Skeletal muscle satellite cell (primary cell): ENCODE data around the gene CFAP100.

Experiments used
- H3K27me3 ChIP-seq: 2 replicates; pipeline ENCODE4 v1.7.0; 2013; ENCODE audit warnings: low read length; ENCODE audit not compliant: control insufficient read depth, insufficient read depth
- H3K36me3 ChIP-seq: 2 replicates; pipeline ENCODE4 v1.7.0; 2013; ENCODE audit warnings: mild to moderate bottlenecking, control low read depth, low read length; ENCODE audit not compliant: insufficient read depth
- H3K4me1 ChIP-seq: 2 replicates; pipeline ENCODE4 v1.7.0; 2013; ENCODE audit warnings: low read length; ENCODE audit not compliant: control insufficient read depth, insufficient read depth
- H3K4me2 ChIP-seq: 2 replicates; pipeline ENCODE4 v1.7.0; 2013; ENCODE audit warnings: mild to moderate bottlenecking, low read length
- H3K4me3 ChIP-seq: 2 replicates; pipeline ENCODE4 v1.7.0; 2013; ENCODE audit warnings: low read length
- H3K9ac ChIP-seq: 2 replicates; pipeline ENCODE4 v1.7.0; 2013; ENCODE audit warnings: mild to moderate bottlenecking, low read depth, low read length, moderate library complexity
- H3K9me3 ChIP-seq: replicated peaks from 2 replicates; pipeline ENCODE4 v1.7.0; 2013; ENCODE audit warnings: mild to moderate bottlenecking, control low read depth, low read length

Gene CFAP100

DNA sequence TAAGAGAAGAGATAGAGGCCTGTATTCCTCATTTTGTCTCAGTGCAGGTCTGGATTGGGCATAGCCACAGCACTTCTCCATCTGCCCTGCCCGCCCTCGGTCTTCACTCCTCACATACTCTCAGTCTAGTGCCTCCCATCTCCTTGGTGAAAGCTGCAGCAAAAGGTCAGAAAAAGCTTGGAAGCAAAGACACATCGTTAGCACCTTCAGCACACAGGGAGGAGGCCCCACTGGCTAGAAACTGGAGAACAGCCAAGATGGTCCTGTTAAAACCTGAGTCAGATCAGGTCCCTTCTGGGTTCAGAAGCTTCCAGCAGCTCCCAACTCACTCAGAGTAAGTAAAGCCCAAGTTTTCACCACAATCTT is 35.9 kb upstream of the CFAP100 start:
- Histone ChIP-seq H3K4me3 (no peak overlapping the region), H3K27me3 (peaks cover 54% of the 10 kb centered on the region), H3K4me2 (no peak overlapping the region), H3K36me3 (no peaks in the 10 kb centered on the region), H3K4me1 (peaks cover 17% of the 10 kb centered on the region), H3K9ac (no peak overlapping the region), H3K9me3 (peaks cover 9% of the 10 kb centered on the region)

DNA sequence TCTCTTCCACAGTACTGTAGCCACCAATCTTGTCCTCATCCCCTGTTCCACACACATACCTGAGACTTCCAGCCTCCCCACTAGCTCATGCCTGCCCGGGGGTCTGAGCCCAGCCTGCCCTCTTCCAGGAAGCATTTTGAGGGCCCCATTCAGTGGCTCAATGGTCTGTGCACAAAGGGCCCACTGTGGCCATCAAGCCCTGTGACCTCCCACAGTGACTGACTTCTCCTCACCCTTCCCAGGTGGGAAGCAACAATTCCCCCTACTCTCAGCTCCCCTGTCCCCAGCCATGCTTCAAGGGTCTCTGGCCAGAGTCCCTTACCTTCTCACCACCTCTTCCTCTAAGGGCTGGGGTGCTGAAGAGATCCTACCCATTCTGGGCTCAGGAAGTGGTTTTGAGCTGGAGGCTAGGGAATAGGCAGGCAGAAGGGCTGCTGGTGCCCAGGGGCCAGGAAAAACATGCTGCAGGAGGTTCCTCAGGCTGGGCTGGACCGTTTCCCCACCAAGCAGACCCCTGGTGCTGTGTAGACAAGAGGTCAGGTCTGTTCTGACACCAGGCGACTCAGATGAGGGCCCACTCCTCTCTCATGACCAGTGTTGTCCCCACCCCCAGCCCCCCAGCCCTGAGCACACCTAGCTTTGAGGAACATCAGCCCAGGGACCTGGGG is 34.5 kb upstream of the CFAP100 start:
- Histone ChIP-seq H3K27me3 (peaks cover 64% of the 10 kb centered on the region), H3K4me2 (no peak overlapping the region), H3K9me3 (peaks cover 9% of the 10 kb centered on the region), H3K4me3 (no peak overlapping the region), H3K36me3 (no peaks in the 10 kb centered on the region), H3K4me1 (peaks cover 15% of the 10 kb centered on the region), H3K9ac (no peak overlapping the region)

DNA sequence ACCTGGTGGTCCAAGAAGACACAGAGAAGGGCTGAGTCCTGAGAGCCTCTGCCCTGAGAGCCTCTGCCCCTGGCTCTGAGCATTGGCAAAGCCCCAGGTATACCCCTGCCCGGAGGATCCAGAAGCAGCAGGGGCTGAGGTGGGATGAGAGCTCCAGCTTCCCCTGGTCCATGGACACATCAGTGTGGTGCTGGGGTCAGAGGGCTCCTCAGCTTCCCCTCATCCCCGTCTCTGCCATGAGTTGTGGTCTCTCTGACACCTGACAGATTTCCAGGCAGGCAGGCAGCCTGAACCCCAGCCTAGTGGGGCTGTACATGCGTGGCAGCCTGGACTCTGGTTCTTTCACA is 34.0 kb upstream of the CFAP100 start:
- Histone ChIP-seq H3K36me3 (no peaks in the 10 kb centered on the region), H3K4me3 (no peak overlapping the region), H3K4me2 (no peak overlapping the region), H3K4me1 (peaks cover 11% of the 10 kb centered on the region), H3K9me3 (peaks cover 9% of the 10 kb centered on the region), H3K27me3 (peaks cover 68% of the 10 kb centered on the region), H3K9ac (no peak overlapping the region)

DNA sequence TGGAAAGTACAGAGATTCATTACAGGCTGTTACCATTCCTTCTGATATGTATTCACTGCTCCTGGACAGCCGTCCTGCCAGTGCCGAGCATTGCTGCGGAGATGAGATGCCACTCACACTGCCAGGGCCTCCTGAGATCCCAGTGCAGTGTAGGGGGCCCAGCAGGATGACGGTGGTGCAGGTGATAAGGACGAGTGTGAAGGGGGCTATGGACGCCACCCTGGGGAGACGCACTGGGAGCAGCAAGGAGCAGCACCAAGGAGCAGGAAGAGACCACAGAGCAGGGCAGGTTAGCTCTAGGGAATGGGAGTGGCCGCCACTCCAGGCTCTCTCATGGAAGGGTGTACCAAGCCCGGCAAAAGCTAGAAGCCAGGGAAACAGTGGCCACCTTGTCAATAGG is 33.5 kb upstream of the CFAP100 start:
- peaks cover 7% of the 10 kb centered on the region for H3K4me1 ChIP-seq
- H3K4me3 ChIP-seq, result no peak overlapping the region
- H3K36me3 ChIP-seq, result no peaks in the 10 kb centered on the region
- peaks cover 9% of the 10 kb centered on the region for H3K9me3 ChIP-seq
- H3K27me3 ChIP-seq, result peaks cover 69% of the 10 kb centered on the region
- no peak overlapping the region for H3K4me2 ChIP-seq
- no peak overlapping the region for H3K9ac ChIP-seq

GRCh38 chr3:126364130-126364695 is 30.5 kb upstream of the CFAP100 start:
- Histone ChIP-seq H3K36me3 (no peaks in the 10 kb centered on the region), H3K4me1 (no peaks in the 10 kb centered on the region), H3K9me3 (peaks cover 4% of the 10 kb centered on the region), H3K4me2 (no peak overlapping the region), H3K9ac (no peak overlapping the region), H3K4me3 (no peak overlapping the region), H3K27me3 (peaks cover 69% of the 10 kb centered on the region)

- H3K9ac ChIP-seq, result no peak overlapping the region
- H3K4me2 ChIP-seq, result no peak overlapping the region
- H3K9me3 ChIP-seq, result no peaks in the 10 kb centered on the region
- no peak overlapping the region for H3K4me3 ChIP-seq
- H3K36me3 ChIP-seq, result no peaks in the 10 kb centered on the region
- no peaks in the 10 kb centered on the region for H3K4me1 ChIP-seq
- H3K27me3 ChIP-seq, result peaks cover 63% of the 10 kb centered on the region
These were observed 29.9 kb upstream of the CFAP100 start for GRCh38 chr3:126364731-126365301.

GRCh38 chr3:126365351-126366277 is 29.1 kb upstream of the CFAP100 start:
- H3K9ac ChIP-seq, result no peak overlapping the region
- peaks cover 55% of the 10 kb centered on the region for H3K27me3 ChIP-seq
- no peaks in the 10 kb centered on the region for H3K4me1 ChIP-seq
- no peaks in the 10 kb centered on the region for H3K9me3 ChIP-seq
- H3K4me3 ChIP-seq, result no peak overlapping the region
- H3K4me2 ChIP-seq, result no peak overlapping the region
- no peaks in the 10 kb centered on the region for H3K36me3 ChIP-seq

DNA sequence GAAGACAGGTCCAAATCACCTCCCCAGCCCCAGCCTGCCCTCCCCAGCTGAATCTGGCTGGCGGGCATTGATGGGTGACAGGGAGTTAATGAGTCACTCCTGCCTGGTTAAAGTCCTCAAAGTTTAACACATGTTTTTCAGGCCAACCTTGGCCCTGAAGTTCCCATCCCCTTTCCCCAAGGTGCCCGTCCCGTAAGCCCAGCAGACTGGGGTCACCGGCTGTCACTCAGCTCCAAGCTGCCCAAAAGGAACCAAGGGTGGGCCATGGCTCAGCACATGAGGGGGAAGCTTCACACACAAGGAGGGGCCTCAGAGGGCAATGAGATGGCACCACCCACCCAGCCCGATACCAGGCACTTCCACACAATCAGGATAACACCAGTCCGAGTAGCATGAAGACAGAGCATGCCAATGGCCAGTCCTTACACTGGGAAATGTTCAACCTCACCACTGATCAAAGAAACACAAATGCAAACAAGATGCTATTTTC is 27.3 kb upstream of the CFAP100 start:
- Histone ChIP-seq H3K9ac (no peak overlapping the region), H3K9me3 (no peaks in the 10 kb centered on the region), H3K4me3 (no peak overlapping the region), H3K27me3 (peaks cover 42% of the 10 kb centered on the region), H3K4me2 (no peak overlapping the region), H3K4me1 (no peaks in the 10 kb centered on the region), H3K36me3 (no peaks in the 10 kb centered on the region)

DNA sequence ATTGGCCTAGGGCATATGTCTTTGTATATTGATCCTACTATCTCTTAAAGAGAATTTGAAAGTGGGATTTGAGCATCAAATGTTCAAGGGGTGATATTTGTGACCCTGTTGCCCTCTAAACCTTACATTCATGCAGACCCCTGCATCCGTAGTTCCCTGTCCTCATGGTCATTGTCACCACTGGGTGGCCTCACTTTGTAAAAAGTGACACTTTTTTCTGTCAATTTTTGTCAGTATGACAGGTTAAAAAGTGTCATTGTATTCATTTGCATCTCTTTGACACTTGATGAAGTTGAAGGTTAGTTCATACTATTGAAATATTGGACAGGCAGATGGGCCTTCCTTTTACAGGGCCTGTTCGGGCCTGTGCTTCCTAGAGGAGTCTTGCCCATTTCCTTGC is 25.2 kb upstream of the CFAP100 start:
- no peaks in the 10 kb centered on the region for H3K9me3 ChIP-seq
- peaks cover 31% of the 10 kb centered on the region for H3K27me3 ChIP-seq
- H3K4me1 ChIP-seq, result no peaks in the 10 kb centered on the region
- H3K4me3 ChIP-seq, result no peak overlapping the region
- no peaks in the 10 kb centered on the region for H3K36me3 ChIP-seq
- H3K9ac ChIP-seq, result no peak overlapping the region
- H3K4me2 ChIP-seq, result no peak overlapping the region

DNA sequence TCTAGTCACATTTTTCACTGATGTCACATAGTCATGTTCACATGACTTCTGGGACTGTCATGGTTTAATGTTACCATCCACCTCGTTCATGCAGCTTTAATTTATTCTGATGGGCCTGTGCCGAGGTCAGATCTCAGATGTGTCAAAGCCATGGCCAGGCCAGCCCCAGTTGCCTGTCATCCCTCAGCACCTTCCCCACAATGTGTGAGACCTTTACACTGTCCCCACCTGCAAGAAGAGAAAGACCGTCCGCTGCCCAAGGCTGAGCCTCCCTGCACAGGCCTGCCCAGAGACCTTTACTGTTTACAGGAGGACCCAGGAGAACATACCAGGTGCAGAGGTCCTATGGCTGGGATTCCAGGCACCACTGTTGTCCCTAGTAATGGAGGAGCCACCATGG is 24.7 kb upstream of the CFAP100 start:
- no peak overlapping the region for H3K4me2 ChIP-seq
- H3K9ac ChIP-seq, result no peak overlapping the region
- H3K9me3 ChIP-seq, result no peaks in the 10 kb centered on the region
- peaks cover 30% of the 10 kb centered on the region for H3K27me3 ChIP-seq
- no peak overlapping the region for H3K4me3 ChIP-seq
- H3K4me1 ChIP-seq, result no peaks in the 10 kb centered on the region
- no peaks in the 10 kb centered on the region for H3K36me3 ChIP-seq

GRCh38 chr3:126370606-126371005 is 24.1 kb upstream of the CFAP100 start:
- no peak overlapping the region for H3K4me3 ChIP-seq
- H3K36me3 ChIP-seq, result no peaks in the 10 kb centered on the region
- H3K27me3 ChIP-seq, result peaks cover 25% of the 10 kb centered on the region

More at GRCh38 chr3:126370606-126371005, 24.1 kb upstream of the CFAP100 start:
- Histone ChIP-seq H3K9me3 (no peaks in the 10 kb centered on the region), H3K4me2 (no peak overlapping the region), H3K9ac (no peak overlapping the region), H3K4me1 (no peaks in the 10 kb centered on the region)
